ENCODE results near the gene MBD3L2B.

DNA sequence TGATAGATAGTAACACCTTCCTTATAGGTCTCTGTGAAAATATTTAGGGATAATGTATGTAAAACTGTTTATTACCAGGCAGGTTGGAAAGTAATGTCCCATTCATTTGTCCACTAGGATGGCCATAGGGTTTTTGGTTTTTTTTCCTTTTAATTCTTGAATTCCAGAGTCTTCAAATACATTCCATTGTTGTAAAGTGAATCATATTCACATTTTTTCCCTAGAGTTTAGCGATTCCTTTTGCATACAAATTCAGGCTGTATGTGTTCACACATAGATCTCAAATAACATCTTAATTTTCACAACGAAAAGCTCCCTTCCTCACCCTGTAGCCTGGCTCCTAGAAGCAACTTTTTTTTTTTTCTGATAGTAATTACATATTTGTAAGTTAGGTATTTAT, 46.5 kb upstream of the MBD3L2B start:
- TF ChIP-seq CTCF (IDR thresholded peaks at IDR 0.05) = no peak
- no peak for TF ChIP-seq POLR2A (IDR thresholded peaks at IDR 0.05)

Measured in body of pancreas (tissue), 4 donors.